Body of pancreas (tissue), 4 donors: ENCODE measurements around the gene C9orf43.

Experiments
- POLR2A ChIP-seq, 3 donors: fragments of 450-650 bp; IDR thresholded peaks; one replicate each; pipeline ENCODE4 v1.6.1; 2016; ENCODE audit warnings: antibody characterized with exemption in 3 of 3, mild to moderate bottlenecking in 2 of 3
- TF ChIP-seq, protein P1 (sequence below), 7 experiments: fragments of 450-650 bp in 4 of 7; fragments of 200-600 bp in 3 of 7; sonication (generic) in 3 of 7; IDR thresholded peaks; one replicate each; pipeline ENCODE4 v1.5.1; 2016 to 2019; ENCODE audit warnings: antibody characterized with exemption in 7 of 7

DNA sequence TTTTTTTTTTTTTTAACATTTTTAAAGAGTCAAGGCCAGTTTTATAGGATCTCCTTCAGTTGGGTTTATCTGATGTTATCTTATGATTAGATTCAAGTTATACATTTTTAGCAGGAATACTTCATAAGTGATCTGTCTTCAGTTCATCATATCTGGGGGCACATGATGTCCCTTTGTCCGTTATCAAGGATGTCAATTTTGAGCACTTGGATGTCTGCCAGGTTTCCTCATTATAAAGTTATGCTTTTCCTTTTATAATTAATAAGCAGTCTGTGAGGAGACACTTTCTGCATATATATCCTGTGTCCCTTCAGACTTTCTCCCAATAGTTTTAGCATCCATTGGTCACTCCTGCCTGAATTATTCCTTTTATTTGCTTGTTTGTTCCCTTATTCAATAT, 45.6 kb upstream of the C9orf43 start:
- no peak for TF ChIP-seq POLR2A (IDR thresholded peaks at IDR 0.05)
- TF ChIP-seq, protein P1, sequence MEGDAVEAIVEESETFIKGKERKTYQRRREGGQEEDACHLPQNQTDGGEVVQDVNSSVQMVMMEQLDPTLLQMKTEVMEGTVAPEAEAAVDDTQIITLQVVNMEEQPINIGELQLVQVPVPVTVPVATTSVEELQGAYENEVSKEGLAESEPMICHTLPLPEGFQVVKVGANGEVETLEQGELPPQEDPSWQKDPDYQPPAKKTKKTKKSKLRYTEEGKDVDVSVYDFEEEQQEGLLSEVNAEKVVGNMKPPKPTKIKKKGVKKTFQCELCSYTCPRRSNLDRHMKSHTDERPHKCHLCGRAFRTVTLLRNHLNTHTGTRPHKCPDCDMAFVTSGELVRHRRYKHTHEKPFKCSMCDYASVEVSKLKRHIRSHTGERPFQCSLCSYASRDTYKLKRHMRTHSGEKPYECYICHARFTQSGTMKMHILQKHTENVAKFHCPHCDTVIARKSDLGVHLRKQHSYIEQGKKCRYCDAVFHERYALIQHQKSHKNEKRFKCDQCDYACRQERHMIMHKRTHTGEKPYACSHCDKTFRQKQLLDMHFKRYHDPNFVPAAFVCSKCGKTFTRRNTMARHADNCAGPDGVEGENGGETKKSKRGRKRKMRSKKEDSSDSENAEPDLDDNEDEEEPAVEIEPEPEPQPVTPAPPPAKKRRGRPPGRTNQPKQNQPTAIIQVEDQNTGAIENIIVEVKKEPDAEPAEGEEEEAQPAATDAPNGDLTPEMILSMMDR (IDR thresholded peaks at IDR 0.05) = no peak
